Endothelial cell of umbilical vein (primary cell): ENCODE results near the gene BRPF1. TPM values are rescaled to one million over a fixed set of nuclear protein-coding genes. Genes with fewer than 3 reads are reported as not detected.

Source experiments
- BruUV-seq: library from RNA; stranded (reverse); fragments of 400-500 nt; replicated peaks from 2 replicates; lab custom pipeline; 2021; lab: Mats Ljungman, UMichigan
- CTCF ChIA-PET: fragments of 300-600, 350-600 bp; sonication (Branson Sonifier 250); formaldehyde crosslinking; loops from one replicate; lab custom pipeline; 2021; ENCODE audit warnings: antibody characterized with exemption, inconsistent platforms; lab: Charles Lee
- POLR2A ChIA-PET: fragments of 300-600, 350-600 bp; sonication (Branson Sonifier 250); formaldehyde crosslinking; loops from one replicate; lab custom pipeline; 2021; ENCODE audit warnings: antibody characterized with exemption, inconsistent platforms; lab: Charles Lee
- DNase-seq: peaks from one replicate; pipeline ENCODE4 v3.0.0-alpha.2; 2011; ENCODE audit warnings: low read depth, low spot score
- FAIRE-seq: peaks from 2 replicates; lab custom pipeline; 2011; peaks lifted over from hg19 to GRCh38; lab: Jason Lieb, UNC
- H2AFZ ChIP-seq: 2 replicates; pipeline ENCODE4 v1.6.0; 2012; ENCODE audit warnings: low read depth, low read length, control low read depth, inconsistent platforms
- H3K27ac ChIP-seq: 2 replicates; pipeline ENCODE4 v1.5.1; 2011; ENCODE audit warnings: low read depth, mild to moderate bottlenecking, control low read depth, low read length, moderate library complexity; ENCODE audit not compliant: insufficient read depth
- H3K27me3 ChIP-seq, 2 experiments: 2 replicates each; pipeline versions ENCODE4 v1.6.0 to v1.6.1; 2011; ENCODE audit warnings: low read length in 2 of 2, mixed read lengths in 1 of 2; ENCODE audit not compliant: control insufficient read depth in 2 of 2, insufficient read depth in 2 of 2
- H3K36me3 ChIP-seq, 2 experiments: 2 replicates in 1 of 2; 3 replicates in 1 of 2; pipeline ENCODE4 v1.5.1; 2011; ENCODE audit warnings: low read length in 2 of 2, mild to moderate bottlenecking in 1 of 2, moderate library complexity in 1 of 2; ENCODE audit not compliant: control insufficient read depth in 2 of 2, insufficient read depth in 2 of 2; ENCODE audit errors: extremely low read depth in 1 of 2
- H3K4me1 ChIP-seq: 3 replicates; pipeline ENCODE4 v1.5.1; 2011; ENCODE audit warnings: mild to moderate bottlenecking, low read length; ENCODE audit not compliant: control insufficient read depth, insufficient read depth; ENCODE audit errors: extremely low read depth
- H3K4me2 ChIP-seq: 2 replicates; pipeline ENCODE4 v1.6.1; 2011; ENCODE audit warnings: low read length, control low read depth, mixed read lengths; ENCODE audit not compliant: insufficient read depth
- H3K4me3 ChIP-seq, 3 experiments: fragments of 200-600 bp in 1 of 3; sonication (generic), shearing (Covaris generic) in 1 of 3; replicated peaks in 1 of 3; 2 replicates each; pipeline ENCODE4 v1.5.1; 2011 to 2016; ENCODE audit warnings: control low read depth in 3 of 3, low read length in 3 of 3, mild to moderate bottlenecking in 2 of 3, inconsistent platforms in 1 of 3, low read depth in 1 of 3, moderate library complexity in 1 of 3; ENCODE audit not compliant: insufficient read depth in 1 of 3
- H3K79me2 ChIP-seq: 2 replicates; pipeline ENCODE4 v1.6.0; 2012; ENCODE audit warnings: low read length, inconsistent platforms; ENCODE audit not compliant: control insufficient read depth, insufficient read depth
- H3K9ac ChIP-seq: replicated peaks from 2 replicates; pipeline ENCODE3; 2011; ENCODE audit warnings: low read length, control low read depth; ENCODE audit not compliant: insufficient read depth; ENCODE audit errors: extremely low read depth
- H3K9me1 ChIP-seq: replicated peaks from 3 replicates; pipeline ENCODE4 v1.6.0; 2011; ENCODE audit warnings: mild to moderate bottlenecking, low read length; ENCODE audit not compliant: control insufficient read depth, insufficient read depth; ENCODE audit errors: extremely low read depth
- H3K9me3 ChIP-seq: replicated peaks from 2 replicates; pipeline ENCODE4 v1.5.1; 2012; ENCODE audit warnings: low read length, inconsistent platforms; ENCODE audit not compliant: control insufficient read depth, insufficient read depth
- H4K20me1 ChIP-seq: replicated peaks from 2 replicates; pipeline ENCODE3; 2011; ENCODE audit warnings: mild to moderate bottlenecking, low read length; ENCODE audit not compliant: control insufficient read depth, insufficient read depth; ENCODE audit errors: extremely low read depth
- CTCF ChIP-seq, 2 donors: IDR thresholded peaks; 1 replicate in 1 of 2; 2 replicates in 1 of 2; pipeline ENCODE4 v1.5.1; 2011; ENCODE audit warnings: low read length in 2 of 2, mild to moderate bottlenecking in 2 of 2, moderate library complexity in 2 of 2, control low read depth in 1 of 2, inconsistent platforms in 1 of 2, low read depth in 1 of 2; ENCODE audit not compliant: insufficient read depth in 1 of 2; ENCODE audit errors: extremely low read depth in 1 of 2
- EZH2 ChIP-seq: IDR thresholded peaks from 2 replicates; pipeline ENCODE4 v1.6.1; 2012; ENCODE audit warnings: borderline replicate concordance, low read depth, mild to moderate bottlenecking, moderate library complexity, low read length, inconsistent platforms; ENCODE audit not compliant: severe bottlenecking
- FOS ChIP-seq: IDR thresholded peaks from 2 replicates; pipeline ENCODE4 v1.6.1; 2011; ENCODE audit warnings: mild to moderate bottlenecking, low read length, moderate library complexity, borderline replicate concordance; ENCODE audit not compliant: insufficient read depth
- GATA2 ChIP-seq: IDR thresholded peaks from 2 replicates; pipeline ENCODE4 v1.7.0; 2011; ENCODE audit warnings: low read depth, mild to moderate bottlenecking, moderate library complexity, mixed read lengths, low read length; ENCODE audit not compliant: insufficient read length, insufficient read depth
- JUN ChIP-seq: IDR thresholded peaks from 2 replicates; pipeline ENCODE4 v1.6.1; 2011; ENCODE audit warnings: borderline replicate concordance, low read depth; ENCODE audit not compliant: insufficient read length, insufficient read depth
- MYC ChIP-seq: IDR thresholded peaks from one replicate; pipeline ENCODE4 v1.6.1; 2011; ENCODE audit warnings: mild to moderate bottlenecking, low read depth, low read length
- POLR2A ChIP-seq: IDR thresholded peaks from 2 replicates; pipeline ENCODE4 v1.6.1; 2012; ENCODE audit warnings: low read depth, mild to moderate bottlenecking, control low read depth, low read length
- POLR2AphosphoS5 ChIP-seq: IDR thresholded peaks from 2 replicates; pipeline ENCODE4 v1.6.1; 2012; ENCODE audit warnings: low read depth, mild to moderate bottlenecking, control low read depth, low read length, moderate library complexity; ENCODE audit not compliant: insufficient read depth
- dilution Hi-C: fragments of 300-500 bp; cut with MboI; formaldehyde crosslinking; loops from one replicate; pipeline ENCODE4 v1.15.0; 2019; ENCODE audit warnings: low sequenced_read_pairs; ENCODE audit not compliant: extremely low pct_ligation_motif_present
- intact Hi-C: fragments of 100-400 bp; cut with micrococcal nuclease; formaldehyde crosslinking; loops from one replicate; pipeline ENCODE4 v1.10.0; 2022
- polyA plus RNA-seq, 4 experiments: library from polyadenylated mRNA; depleted of rRNA in 3 of 4; stranded (reverse) in 3 of 4; unstranded in 1 of 4; fragments of >200 nt; gene quantifications; 2 replicates each; pipeline versions ENCODE4 v1.2.1 to v1.2.3, GENCODE V29; 2011 to 2012; ENCODE audit warnings: missing spikeins in 1 of 4
- total RNA-seq: library from RNA; stranded (reverse); gene quantifications from 2 replicates; pipeline ENCODE4 v1.2.3, GENCODE V29; 2021
- TF ChIP-seq, protein P1 (sequence below): IDR thresholded peaks from 2 replicates; pipeline ENCODE4 v1.6.1; 2011; ENCODE audit not compliant: insufficient read depth, insufficient read length

Gene BRPF1
- total and polyA plus RNA-seq, 2 donors (not counting 3 experiments of a cell fraction or from before 2014, with no cell fraction given): 12.5 to 26.2 TPM

DNA sequence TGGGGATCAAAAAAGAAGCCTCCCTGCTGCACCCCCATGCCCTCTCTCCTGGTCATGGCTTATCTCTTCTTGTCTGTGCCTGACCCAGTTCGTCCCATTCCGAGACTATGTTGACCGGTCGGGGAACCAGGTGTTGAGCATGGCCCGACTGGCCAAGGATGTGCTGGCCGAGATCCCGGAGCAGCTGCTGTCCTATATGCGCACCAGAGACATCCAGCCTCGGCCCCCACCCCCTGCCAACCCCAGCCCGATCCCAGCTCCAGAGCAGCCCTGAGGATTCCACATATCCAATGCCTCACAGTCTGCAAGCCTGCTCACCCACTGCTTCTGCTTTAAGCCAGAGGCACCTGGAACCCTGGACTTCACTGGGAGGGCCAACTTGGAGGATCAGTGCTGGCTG lies 2.1 kb upstream of the BRPF1 start:
- Histone ChIP-seq H2AFZ (no peak overlapping the region), H3K27ac (no peak overlapping the region), H3K27me3 (peaks cover 0 to 2% of the 10 kb centered on the region in 2 experiments), H4K20me1 (peaks cover 4% of the 10 kb centered on the region), H3K4me3 (no peak overlapping the region), H3K4me1 (peaks cover 16% of the 10 kb centered on the region), H3K79me2 (peaks cover 28% of the 10 kb centered on the region), H3K4me2 (no peak overlapping the region), H3K36me3 (peaks cover 0 to 6% of the 10 kb centered on the region in 2 experiments), H3K9me3 (no peaks in the 10 kb centered on the region), H3K9ac (no peak overlapping the region), H3K9me1 (no peaks in the 10 kb centered on the region)
- POLR2A ChIA-PET: no interaction called here
- TF ChIP-seq GATA2 (no peak), CTCF (IDR thresholded peaks at IDR 0.05; ENCODE audit: extremely low read depth in 1 of 2, insufficient read depth in 1 of 2, low read depth in 1 of 2, low read length in 2 of 2) (no peak)
- DNase-seq: no peak
- dilution Hi-C loops: no loop called here
- CTCF ChIA-PET: interaction anchor here (1.3 to 4.5 kb wide), 4 partner anchors 8 to 333 kb away, joined by 4 to 27 read pairs (median 10); no protein-coding TSS in a partner anchor
- no peak for FAIRE-seq
- intact Hi-C loops: loop anchor here (5.0 kb wide), 1 partner anchor 377 kb away; no protein-coding TSS in a partner anchor
- BruUV-seq: no TSS peak

- Histone ChIP-seq H3K9me3 (no peaks in the 10 kb centered on the region), H3K4me3 (peak overlapping the region; percentile 33 to 68 (median 39)), H3K4me1 (peaks cover 16% of the 10 kb centered on the region), H4K20me1 (peaks cover 4% of the 10 kb centered on the region), H3K4me2 (peak overlapping the region; percentile 87), H3K36me3 (peaks cover 0 to 12% of the 10 kb centered on the region in 2 experiments), H3K27me3 (peaks cover 0 to 2% of the 10 kb centered on the region in 2 experiments), H3K9ac (peak overlapping the region; percentile 53), H2AFZ (peak overlapping the region; percentile 97), H3K79me2 (peaks cover 31% of the 10 kb centered on the region), H3K27ac (peak overlapping the region; percentile 51), H3K9me1 (no peaks in the 10 kb centered on the region)
- FAIRE-seq: no peak
- TF ChIP-seq JUN: no peak
- no peak for TF ChIP-seq POLR2A
- TF ChIP-seq FOS: no peak
- no peak for TF ChIP-seq POLR2AphosphoS5
- TF ChIP-seq, protein P1, sequence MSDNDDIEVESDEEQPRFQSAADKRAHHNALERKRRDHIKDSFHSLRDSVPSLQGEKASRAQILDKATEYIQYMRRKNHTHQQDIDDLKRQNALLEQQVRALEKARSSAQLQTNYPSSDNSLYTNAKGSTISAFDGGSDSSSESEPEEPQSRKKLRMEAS: no peak
- TF ChIP-seq GATA2: no peak
- no peak for TF ChIP-seq CTCF (IDR thresholded peaks at IDR 0.05; ENCODE audit: extremely low read depth in 1 of 2, insufficient read depth in 1 of 2, low read depth in 1 of 2, low read length in 2 of 2)
- TF ChIP-seq EZH2: no peak
- no peak for TF ChIP-seq MYC
- intact Hi-C loops (loop anchor here (1.0 to 2.0 kb wide), 9 partner anchors 14 to 334 kb away; partner anchors contain the start of genes CAMK1, MTMR14, OGG1 and SETD5), dilution Hi-C loops (no loop called here)
- no peak for DNase-seq
- BruUV-seq: no TSS peak
- ChIA-PET POLR2A (interaction anchor here (0.7 to 1.9 kb wide), 2 partner anchors 11 to 19 kb away, joined by 3 to 7 read pairs; partner anchors contain the start of gene OGG1), CTCF (interaction anchor here (0.9 to 4.5 kb wide), 7 partner anchors 9 to 335 kb away, joined by 3 to 27 read pairs (median 4); partner anchors contain the start of gene OGG1)
Measured at GRCh38 chr3:9730657-9731205, 804 bp upstream of the BRPF1 start.
